Thyroid gland (tissue), 4 donors: ENCODE results near the gene ABCC3. TPM values are rescaled to one million over a fixed set of nuclear protein-coding genes. Genes with fewer than 3 reads are reported as not detected.

ENCODE experiments used
- DNase-seq, 2 donors: peaks; one replicate each; pipeline ENCODE4 v3.0.0-alpha.2; 2019
- H3K27ac ChIP-seq, 3 donors: fragments of 200-600 bp; sonication (generic); 1 replicate in 2 of 3; 2 replicates in 1 of 3; pipeline ENCODE4 v1.5.1; 2016 to 2019; ENCODE audit warnings: mild to moderate bottlenecking in 1 of 3, moderate library complexity in 1 of 3
- H3K27me3 ChIP-seq: fragments of 200-600 bp; sonication (generic); one replicate; pipeline ENCODE4 v1.5.1; 2019
- H3K36me3 ChIP-seq, 2 donors: fragments of 200-600 bp; sonication (generic); one replicate each; pipeline ENCODE4 v1.5.1; 2016 to 2019
- H3K4me1 ChIP-seq, 2 donors: fragments of 200-600 bp; sonication (generic); one replicate each; pipeline ENCODE4 v1.5.1; 2017 to 2019
- H3K4me3 ChIP-seq, 3 donors: fragments of 200-600 bp; sonication (generic); replicated peaks in 1 of 3; 1 replicate in 2 of 3; 2 replicates in 1 of 3; pipeline ENCODE4 v1.5.1; 2016; ENCODE audit warnings: mild to moderate bottlenecking in 1 of 3
- H3K9me3 ChIP-seq: fragments of 200-600 bp; sonication (generic); one replicate; pipeline ENCODE4 v1.5.1; 2017
- CTCF ChIP-seq, 6 experiments: fragments of 200-600 bp in 3 of 6; fragments of 450-650 bp in 3 of 6; sonication (generic) in 3 of 6; IDR thresholded peaks; one replicate each; pipeline ENCODE4 v1.5.1; 2016 to 2019; ENCODE audit warnings: antibody characterized with exemption in 6 of 6, mild to moderate bottlenecking in 2 of 6, inconsistent platforms in 1 of 6, moderate library complexity in 1 of 6
- POLR2A ChIP-seq, 2 donors: fragments of 450-650 bp; IDR thresholded peaks; one replicate each; pipeline ENCODE4 v1.6.1; 2017; ENCODE audit warnings: antibody characterized with exemption in 2 of 2, mild to moderate bottlenecking in 2 of 2, moderate library complexity in 1 of 2
- WGBS, 2 donors: methylation state at CpG; one replicate each; pipeline ENCODE4 v1.1.5; 2017; 5-methylcytosine and 5-hydroxymethylcytosine counted together
- intact Hi-C: fragments of 100-400 bp; cut with DNase I; formaldehyde crosslinking; loops from one replicate; pipeline ENCODE4 v1.15.1; 2023
- total RNA-seq, 4 donors: library from RNA; depleted of rRNA; stranded (reverse); fragments of >200 nt; gene quantifications; one replicate each; pipeline ENCODE4 v1.2.3, GENCODE V29; 2016

The ABCC3 gene
- total RNA-seq, 4 donors from 2014 or later = 51.0 to 189 (median 131) TPM

GRCh38 chr17:50710650-50711049 lies 76.0 kb downstream of the ABCC3 start:
- Histone ChIP-seq H3K27ac (no peak overlapping the region), H3K27me3 (no peaks in the 10 kb centered on the region), H3K36me3 (no peaks in the 10 kb centered on the region), H3K4me1 (peaks cover 20 to 26% of the 10 kb centered on the region in 2 donors), H3K9me3 (no peaks in the 10 kb centered on the region), H3K4me3 (no peak overlapping the region)
- intact Hi-C loops = no loop called here
- TF ChIP-seq CTCF (IDR thresholded peaks at IDR 0.05) = no peak
- no peak for TF ChIP-seq POLR2A (IDR thresholded peaks at IDR 0.05)
- DNase-seq = no peak
- 92% methylated on average over 4 of the region's 4 CpGs for WGBS, 2 donors

GRCh38 chr17:50712641-50713040 lies 78.0 kb downstream of the ABCC3 start:
- 89 to 91% methylated on average over 9 of the region's 9 CpGs for WGBS, 2 donors
- Histone ChIP-seq H3K4me1 (peaks cover 14 to 15% of the 10 kb centered on the region in 2 donors), H3K4me3 (no peak overlapping the region), H3K36me3 (no peaks in the 10 kb centered on the region), H3K27ac (no peak overlapping the region), H3K9me3 (no peaks in the 10 kb centered on the region), H3K27me3 (no peaks in the 10 kb centered on the region)
- no peak for DNase-seq
- intact Hi-C loops = no loop called here
- TF ChIP-seq POLR2A (IDR thresholded peaks at IDR 0.05) (no peak), CTCF (IDR thresholded peaks at IDR 0.05) (no peak)

GRCh38 chr17:50715471-50715870 lies 80.8 kb downstream of the ABCC3 start:
- H3K36me3 ChIP-seq = no peaks in the 10 kb centered on the region
- peaks cover 0 to 3% of the 10 kb centered on the region in 2 donors for H3K4me1 ChIP-seq
- no peak overlapping the region for H3K4me3 ChIP-seq
- no peaks in the 10 kb centered on the region for H3K27me3 ChIP-seq
- TF ChIP-seq POLR2A (IDR thresholded peaks at IDR 0.05) (no peak), CTCF (IDR thresholded peaks at IDR 0.05) (no peak)
- H3K9me3 ChIP-seq = no peaks in the 10 kb centered on the region
- intact Hi-C loops = no loop called here
- DNase-seq = no peak
- H3K27ac ChIP-seq = no peak overlapping the region
- WGBS, 2 donors = 92 to 94% methylated on average over 3 of the region's 3 CpGs

GRCh38 chr17:50719144-50719923 lies 84.7 kb downstream of the ABCC3 start, which contains the start of gene LUC7L3:
LUC7L3 (plus strand) TSS chr17:50719603; CDS start chr17:50719733, 130 bp downstream.
- intact Hi-C loops = no loop called here
- H3K27ac ChIP-seq = peak within 1 kb of the TSS; percentile 96 to 99 (median 96)
- TF ChIP-seq CTCF (IDR thresholded peaks at IDR 0.05) (no peak), POLR2A (IDR thresholded peaks at IDR 0.05) (peak; percentile 43 to 88)
- peaks cover 22 to 29% of the 10 kb centered on the region in 2 donors for H3K4me1 ChIP-seq
- no peaks in the 10 kb centered on the region for H3K36me3 ChIP-seq
- no peaks in the 10 kb centered on the region for H3K27me3 ChIP-seq
- WGBS, 2 donors = 3 to 9% methylated on average over 14 to 48 of the region's 76 CpGs
- peak within 1 kb of the TSS; percentile 56 to 76 (median 61) for H3K4me3 ChIP-seq
- H3K9me3 ChIP-seq = no peaks in the 10 kb centered on the region
- peak; percentile 91 to 95 for DNase-seq
